ENCODE results near the gene LPCAT1. TPM values are rescaled to one million over a fixed set of nuclear protein-coding genes. Genes with fewer than 3 reads are reported as not detected.

The LPCAT1 gene
- total RNA-seq, 2 donors from 2014 or later = 13.2 to 18.1 TPM

- no peak for DNase-seq (ENCODE audit: low spot score)
- H3K36me3 ChIP-seq = peaks cover 11% of the 10 kb centered on the region
These were observed 55.5 kb downstream of the LPCAT1 start for GRCh38 chr5:1468247-1468612.

GRCh38 chr5:1467341-1468246 lies 56.2 kb downstream of the LPCAT1 start:
- Histone ChIP-seq H3K27ac (no peak overlapping the region), H3K4me1 (no peaks in the 10 kb centered on the region), H3K4me3 (no peak overlapping the region), H3K9me3 (no peaks in the 10 kb centered on the region), H3K27me3 (no peaks in the 10 kb centered on the region), H3K36me3 (peaks cover 17% of the 10 kb centered on the region)
- DNase-seq (ENCODE audit: low spot score) = no peak
- TF ChIP-seq CTCF (IDR thresholded peaks at IDR 0.05) = no peak

More at GRCh38 chr5:1468247-1468612, 55.5 kb downstream of the LPCAT1 start:
- Histone ChIP-seq H3K27ac (no peak overlapping the region), H3K4me1 (no peaks in the 10 kb centered on the region), H3K27me3 (no peaks in the 10 kb centered on the region), H3K9me3 (no peaks in the 10 kb centered on the region), H3K4me3 (no peak overlapping the region)
- TF ChIP-seq CTCF (IDR thresholded peaks at IDR 0.05) = peak; percentile 23 to 62

- Histone ChIP-seq H3K9me3 (no peaks in the 10 kb centered on the region), H3K36me3 (peaks cover 25% of the 10 kb centered on the region), H3K27ac (no peak overlapping the region), H3K4me3 (no peak overlapping the region), H3K4me1 (no peaks in the 10 kb centered on the region), H3K27me3 (no peaks in the 10 kb centered on the region)
- no peak for DNase-seq (ENCODE audit: low spot score)
- TF ChIP-seq CTCF (IDR thresholded peaks at IDR 0.05) = no peak
These were observed 57.0 kb downstream of the LPCAT1 start for GRCh38 chr5:1466631-1467265.

GRCh38 chr5:1465966-1466471 lies 57.7 kb downstream of the LPCAT1 start:
- Histone ChIP-seq H3K27ac (no peak overlapping the region), H3K36me3 (peaks cover 26% of the 10 kb centered on the region), H3K27me3 (no peaks in the 10 kb centered on the region), H3K4me1 (no peaks in the 10 kb centered on the region), H3K9me3 (no peaks in the 10 kb centered on the region), H3K4me3 (no peak overlapping the region)
- no peak for TF ChIP-seq CTCF (IDR thresholded peaks at IDR 0.05)
- no peak for DNase-seq (ENCODE audit: low spot score)

GRCh38 chr5:1465117-1465516 lies 58.6 kb downstream of the LPCAT1 start:
- no peak for DNase-seq (ENCODE audit: low spot score)

More at GRCh38 chr5:1465117-1465516, 58.6 kb downstream of the LPCAT1 start:
- Histone ChIP-seq H3K27ac (no peak overlapping the region), H3K27me3 (no peaks in the 10 kb centered on the region), H3K36me3 (peaks cover 26% of the 10 kb centered on the region), H3K4me1 (no peaks in the 10 kb centered on the region), H3K4me3 (no peak overlapping the region), H3K9me3 (no peaks in the 10 kb centered on the region)
- no peak for TF ChIP-seq CTCF (IDR thresholded peaks at IDR 0.05)
